Esophagus muscularis mucosa (tissue), 4 donors: ENCODE measurements around the gene CLEC3B. TPM values are rescaled to one million over a fixed set of nuclear protein-coding genes. Genes with fewer than 3 reads are reported as not detected.

Source experiments
- DNase-seq: peaks from one replicate; pipeline ENCODE4 v3.0.0-alpha.2; 2017; ENCODE audit errors: extremely low spot score
- H3K27ac ChIP-seq, 4 donors: fragments of 200-600 bp; sonication (generic); replicated peaks in 1 of 4; 1 replicate in 3 of 4; 2 replicates in 1 of 4; pipeline ENCODE4 v1.5.1; 2016 to 2019; ENCODE audit warnings: mild to moderate bottlenecking in 1 of 4
- H3K27me3 ChIP-seq, 4 donors: fragments of 200-600 bp; sonication (generic); one replicate each; pipeline versions ENCODE4 v1.5.1 to v1.6.0; 2016 to 2019
- H3K36me3 ChIP-seq, 4 donors: fragments of 200-600 bp; sonication (generic); one replicate each; pipeline ENCODE4 v1.5.1; 2016 to 2019
- H3K4me1 ChIP-seq, 4 donors: fragments of 200-600 bp; sonication (generic); one replicate each; pipeline ENCODE4 v1.5.1; 2016 to 2019
- H3K4me3 ChIP-seq, 4 donors: fragments of 200-600 bp; sonication (generic); 1 replicate in 2 of 4; 2 replicates in 2 of 4; pipeline ENCODE4 v1.5.1; 2016 to 2019; ENCODE audit warnings: mild to moderate bottlenecking in 4 of 4, moderate library complexity in 1 of 4
- H3K9me3 ChIP-seq, 4 donors: fragments of 200-600 bp; sonication (generic); 1 replicate in 3 of 4; 2 replicates in 1 of 4; pipeline ENCODE4 v1.5.1; 2016 to 2019
- EP300 ChIP-seq: sonication (generic); formaldehyde crosslinking; IDR thresholded peaks from one replicate; pipeline ENCODE4 v1.6.1; 2017; ENCODE audit warnings: antibody characterized with exemption
- POLR2A ChIP-seq: fragments of 450-650 bp; IDR thresholded peaks from one replicate; pipeline ENCODE4 v1.6.1; 2017; ENCODE audit warnings: antibody characterized with exemption, moderate library complexity, mild to moderate bottlenecking, low read depth
- POLR2AphosphoS5 ChIP-seq, 2 donors: sonication (generic); formaldehyde crosslinking; IDR thresholded peaks; one replicate each; pipeline ENCODE4 v1.6.1; 2017; ENCODE audit warnings: antibody characterized with exemption in 2 of 2
- WGBS: methylation state at CpG from one replicate; pipeline ENCODE4 v1.1.5; 2018; 5-methylcytosine and 5-hydroxymethylcytosine counted together
- intact Hi-C: fragments of 100-400 bp; cut with DNase I; formaldehyde crosslinking; loops from one replicate; pipeline ENCODE4 v1.15.1; 2023
- total RNA-seq, 4 donors: library from RNA; depleted of rRNA; stranded (reverse); fragments of >200 nt; gene quantifications; one replicate each; pipeline versions ENCODE4 v1.1.0 to v1.2.1, GENCODE V29; 2016
- TF ChIP-seq, protein P1 (sequence below), 3 experiments: fragments of 200-600 bp in 2 of 3; fragments of 450-650 bp in 1 of 3; sonication (generic) in 2 of 3; IDR thresholded peaks; one replicate each; pipeline ENCODE4 v1.5.1; 2017 to 2019; ENCODE audit warnings: antibody characterized with exemption in 3 of 3, mild to moderate bottlenecking in 2 of 3, moderate library complexity in 1 of 3

CLEC3B gene
- total RNA-seq, 4 donors from 2014 or later = 47.1 to 144 (median 75.1) TPM

DNA sequence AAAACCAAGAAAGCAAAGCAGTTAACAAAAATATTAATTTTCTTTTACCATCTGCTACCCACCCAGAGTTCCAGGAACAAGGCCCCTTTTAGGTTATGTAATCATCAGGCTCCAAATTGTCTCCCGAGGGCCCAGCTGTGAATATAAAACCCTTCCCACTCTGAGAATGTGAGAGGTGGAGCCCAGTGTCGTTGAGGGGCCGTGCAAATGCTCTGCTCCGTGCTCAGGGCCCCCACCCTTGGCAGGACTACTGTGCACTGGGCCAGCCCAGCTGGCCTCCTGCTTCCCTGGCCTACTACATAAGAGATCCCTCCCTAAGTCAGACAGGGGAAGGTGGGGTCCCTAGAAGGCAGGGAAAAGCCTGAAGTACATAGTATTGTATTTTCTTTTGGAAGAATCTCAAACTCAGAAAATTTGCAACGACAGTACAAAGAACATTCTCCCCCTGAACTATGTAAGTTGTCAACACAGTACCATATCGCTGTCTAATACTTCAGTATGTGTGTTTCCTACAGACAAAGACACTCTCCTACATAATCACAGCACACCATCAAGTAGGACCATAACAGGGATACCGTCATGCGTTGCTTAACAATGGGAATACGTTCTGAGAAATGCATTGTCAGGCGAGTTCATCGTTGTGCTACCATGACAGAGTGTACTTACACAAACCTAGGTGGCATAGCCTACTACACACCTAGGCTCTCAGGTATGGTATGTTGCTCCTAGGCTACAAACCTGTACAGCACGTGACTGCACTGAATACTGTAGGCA is 4.4 kb upstream of the CLEC3B start:
- 55% methylated on average over 12 of the region's 12 CpGs for WGBS
- TF ChIP-seq, protein P1, sequence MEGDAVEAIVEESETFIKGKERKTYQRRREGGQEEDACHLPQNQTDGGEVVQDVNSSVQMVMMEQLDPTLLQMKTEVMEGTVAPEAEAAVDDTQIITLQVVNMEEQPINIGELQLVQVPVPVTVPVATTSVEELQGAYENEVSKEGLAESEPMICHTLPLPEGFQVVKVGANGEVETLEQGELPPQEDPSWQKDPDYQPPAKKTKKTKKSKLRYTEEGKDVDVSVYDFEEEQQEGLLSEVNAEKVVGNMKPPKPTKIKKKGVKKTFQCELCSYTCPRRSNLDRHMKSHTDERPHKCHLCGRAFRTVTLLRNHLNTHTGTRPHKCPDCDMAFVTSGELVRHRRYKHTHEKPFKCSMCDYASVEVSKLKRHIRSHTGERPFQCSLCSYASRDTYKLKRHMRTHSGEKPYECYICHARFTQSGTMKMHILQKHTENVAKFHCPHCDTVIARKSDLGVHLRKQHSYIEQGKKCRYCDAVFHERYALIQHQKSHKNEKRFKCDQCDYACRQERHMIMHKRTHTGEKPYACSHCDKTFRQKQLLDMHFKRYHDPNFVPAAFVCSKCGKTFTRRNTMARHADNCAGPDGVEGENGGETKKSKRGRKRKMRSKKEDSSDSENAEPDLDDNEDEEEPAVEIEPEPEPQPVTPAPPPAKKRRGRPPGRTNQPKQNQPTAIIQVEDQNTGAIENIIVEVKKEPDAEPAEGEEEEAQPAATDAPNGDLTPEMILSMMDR (IDR thresholded peaks at IDR 0.05) = no peak
- peak; percentile 15 to 19 for TF ChIP-seq POLR2AphosphoS5 (IDR thresholded peaks at IDR 0.05)
- H3K36me3 ChIP-seq = no peaks in the 10 kb centered on the region
- H3K4me3 ChIP-seq = no peak overlapping the region
- peak overlapping the region in 1 of 4 donors; percentile 31 for H3K27ac ChIP-seq
- H3K4me1 ChIP-seq = peaks cover 38 to 53% (median 43%) of the 10 kb centered on the region in 4 donors
- no peak for DNase-seq
- no peaks in the 10 kb centered on the region for H3K9me3 ChIP-seq
- H3K27me3 ChIP-seq = no peaks in the 10 kb centered on the region
- intact Hi-C loops = no loop called here

DNA sequence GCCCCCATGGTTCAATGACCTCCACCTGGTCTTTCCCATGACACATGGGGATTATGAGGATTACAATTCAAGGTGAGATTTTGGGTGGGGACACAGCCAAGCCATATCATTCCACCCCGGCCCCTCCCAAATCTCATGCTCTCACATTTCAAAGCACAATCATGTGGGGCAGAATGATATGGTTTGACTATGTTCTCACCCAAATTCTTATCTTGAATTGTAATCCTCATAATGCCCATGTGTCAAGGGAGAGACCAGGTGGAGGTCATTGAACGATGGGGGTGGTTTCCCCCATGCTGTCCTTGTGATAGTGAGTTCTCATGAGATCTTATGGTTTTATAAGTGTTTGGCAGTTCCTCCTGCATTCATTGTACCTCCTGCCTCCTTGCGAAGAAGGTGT is 2.4 kb upstream of the CLEC3B start:
- 90% methylated on average over 3 of the region's 3 CpGs for WGBS
- intact Hi-C loops = no loop called here
- H3K4me1 ChIP-seq = peaks cover 45 to 60% (median 56%) of the 10 kb centered on the region in 4 donors

DNA sequence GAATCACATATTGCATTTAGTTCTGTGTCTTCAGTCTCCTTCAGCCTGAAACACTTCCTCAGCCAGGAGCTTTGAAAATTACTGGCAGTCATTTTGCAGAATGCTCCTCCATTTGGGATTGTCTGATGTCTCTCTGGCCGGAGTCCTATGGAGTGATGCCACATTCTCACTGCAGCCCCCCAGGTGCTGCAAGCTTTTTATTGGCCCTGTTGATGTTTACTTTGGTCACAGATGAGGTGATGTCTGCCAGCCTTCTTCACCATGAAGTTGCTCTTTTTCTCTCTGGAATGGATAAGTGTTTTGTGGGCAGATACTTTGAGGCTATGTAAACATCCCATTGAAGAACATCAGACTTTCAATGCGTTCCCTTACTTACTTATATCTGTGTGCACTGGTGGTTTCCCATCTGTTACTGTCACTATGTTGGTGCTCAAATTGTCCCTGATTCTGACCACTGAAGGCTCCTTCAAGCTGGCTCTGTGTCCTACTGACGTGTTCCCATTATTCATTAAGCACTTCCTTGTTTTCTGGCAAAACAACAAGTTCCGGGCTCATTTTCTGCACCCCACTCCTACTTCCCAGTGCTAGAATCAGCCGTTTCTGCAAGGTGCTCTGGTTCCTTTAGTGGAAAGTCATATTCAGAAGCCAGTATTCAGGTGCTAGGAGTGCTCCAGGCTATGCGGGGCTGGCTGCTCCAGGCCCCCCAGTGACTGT is 1.4 kb upstream of the CLEC3B start:
- Histone ChIP-seq H3K27me3 (no peaks in the 10 kb centered on the region), H3K27ac (peak overlapping the region; percentile 62 to 79 (median 73)), H3K36me3 (no peaks in the 10 kb centered on the region), H3K4me1 (peaks cover 47 to 70% (median 66%) of the 10 kb centered on the region in 4 donors), H3K9me3 (no peaks in the 10 kb centered on the region), H3K4me3 (no peak overlapping the region)
- 54% methylated on average over 6 of the region's 6 CpGs for WGBS
- DNase-seq = no peak
- intact Hi-C loops = no loop called here
- no peak for TF ChIP-seq POLR2A
- TF ChIP-seq, protein P1 (IDR thresholded peaks at IDR 0.05) = no peak
- TF ChIP-seq POLR2AphosphoS5 (IDR thresholded peaks at IDR 0.05) = no peak
- TF ChIP-seq EP300 = no peak

More for the DNA sequence above, 2.4 kb upstream of the CLEC3B start:
- no peaks in the 10 kb centered on the region for H3K36me3 ChIP-seq
- no peak for DNase-seq
- H3K9me3 ChIP-seq = no peaks in the 10 kb centered on the region
- H3K4me3 ChIP-seq = no peak overlapping the region
- H3K27me3 ChIP-seq = no peaks in the 10 kb centered on the region
- no peak for TF ChIP-seq POLR2A
- H3K27ac ChIP-seq = no peak overlapping the region

DNA sequence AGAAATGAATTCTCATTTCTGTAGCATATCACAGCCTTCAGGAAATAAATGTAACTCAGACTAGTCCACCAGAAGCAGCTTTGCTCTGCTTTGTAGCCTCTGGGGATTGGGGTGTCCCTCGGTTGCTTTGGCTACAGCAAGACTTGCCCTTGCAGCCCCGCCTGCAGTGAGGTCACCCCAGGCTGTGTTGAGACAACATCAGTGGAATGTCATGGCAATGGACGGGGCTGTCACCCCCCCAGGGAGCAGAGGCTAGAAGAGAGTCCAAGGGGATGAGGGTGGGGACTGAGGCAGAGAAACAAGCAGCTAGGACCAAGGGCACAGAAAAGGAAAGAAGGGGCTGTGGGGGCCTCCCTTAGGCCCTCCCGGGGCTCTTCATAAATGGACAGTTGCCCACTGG is 854 bp downstream of the CLEC3B start:
- peaks cover 0 to 13% (median 7%) of the 10 kb centered on the region in 4 donors for H3K36me3 ChIP-seq
- no peak for DNase-seq
- peaks cover 41 to 68% (median 64%) of the 10 kb centered on the region in 4 donors for H3K4me1 ChIP-seq
- intact Hi-C loops = no loop called here
- H3K27me3 ChIP-seq = no peaks in the 10 kb centered on the region
- peak overlapping the region; percentile 62 to 79 (median 73) for H3K27ac ChIP-seq
- 15% methylated on average over 4 of the region's 4 CpGs for WGBS
- H3K4me3 ChIP-seq = peak overlapping the region; percentile 41 to 55 (median 46)
- TF ChIP-seq POLR2A = no peak
- TF ChIP-seq EP300 = no peak
- TF ChIP-seq POLR2AphosphoS5 (IDR thresholded peaks at IDR 0.05) = peak; percentile 52 to 69
- TF ChIP-seq, protein P1 (IDR thresholded peaks at IDR 0.05) = no peak
- H3K9me3 ChIP-seq = no peaks in the 10 kb centered on the region

DNA sequence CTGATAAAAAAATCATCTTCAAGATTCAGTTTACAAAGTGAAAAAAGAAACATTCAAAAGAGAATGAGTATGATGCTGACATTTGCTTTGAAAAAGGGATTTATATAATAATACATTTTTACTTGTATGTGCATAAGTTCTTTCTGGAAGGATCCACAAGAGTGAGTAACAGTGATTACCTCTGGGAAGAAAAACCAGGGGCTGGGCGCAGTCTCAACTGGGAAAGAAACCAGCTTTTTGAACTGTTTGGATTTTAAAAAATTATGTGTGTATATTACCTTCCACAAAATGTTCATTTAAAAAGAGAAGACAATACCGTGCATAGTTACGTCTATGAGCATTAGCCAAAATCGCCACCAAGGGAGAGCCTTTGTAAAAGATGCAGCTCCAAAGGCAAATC is 1.3 kb downstream of the CLEC3B start:
- peak overlapping the region; percentile 41 to 55 (median 46) for H3K4me3 ChIP-seq
- intact Hi-C loops = no loop called here
- TF ChIP-seq EP300 (no peak), POLR2A (no peak), POLR2AphosphoS5 (IDR thresholded peaks at IDR 0.05) (no peak)
- TF ChIP-seq, protein P1 (IDR thresholded peaks at IDR 0.05) = no peak
- H3K9me3 ChIP-seq = no peaks in the 10 kb centered on the region
- H3K36me3 ChIP-seq = peaks cover 0 to 16% (median 12%) of the 10 kb centered on the region in 4 donors
- H3K27me3 ChIP-seq = no peaks in the 10 kb centered on the region
- peak overlapping the region; percentile 62 to 79 (median 73) for H3K27ac ChIP-seq
- DNase-seq = no peak
- H3K4me1 ChIP-seq = peaks cover 36 to 68% (median 63%) of the 10 kb centered on the region in 4 donors
- 41% methylated on average over 4 of the region's 4 CpGs for WGBS
